Fibroblast of lung (primary cell): Measurements from ENCODE around the gene RNGTT.

ENCODE experiments used
- CTCF ChIP-seq, 2 donors: IDR thresholded peaks in 1 of 2; conservative IDR thresholded peaks in 1 of 2; 1 replicate in 1 of 2; 2 replicates in 1 of 2; pipeline ENCODE4 v1.5.1; 2011 to 2012; ENCODE audit warnings: low read length in 2 of 2, control low read depth in 1 of 2, inconsistent platforms in 1 of 2, low read depth in 1 of 2, mild to moderate bottlenecking in 1 of 2
- EZH2 ChIP-seq: IDR thresholded peaks from 2 replicates; pipeline ENCODE4 v1.5.1; 2012; ENCODE audit warnings: low read length, control low read depth, mild to moderate bottlenecking; ENCODE audit errors: missing control alignments

- TF ChIP-seq EZH2 (no peak), CTCF (conservative IDR thresholded peaks at IDR 0.05 in 1 of 2, IDR thresholded peaks at IDR 0.05 in 1 of 2; ENCODE audit: low read depth in 1 of 2, low read length in 2 of 2) (no peak)
These were observed 147.9 kb downstream of the RNGTT start for GRCh38 chr6:88815491-88815890.
